PC-9 (cell line): ENCODE data around the gene SMOC2.

Experiments
- CTCF ChIP-seq: fragments of 200-600 bp; sonication (generic); conservative IDR thresholded peaks from 2 replicates; pipeline ENCODE4 v1.6.1; 2017; ENCODE audit warnings: mixed run types, antibody characterized with exemption, mild to moderate bottlenecking, moderate library complexity
- EZH2 ChIP-seq: fragments of 200-600 bp; sonication (generic); IDR thresholded peaks from 2 replicates; pipeline ENCODE4 v1.8.0; 2017; ENCODE audit warnings: antibody characterized with exemption, low read depth

GRCh38 chr6:168578036-168578435 lies 137.1 kb downstream of the SMOC2 start:
- no peak for TF ChIP-seq CTCF
- no peak for TF ChIP-seq EZH2
